GM23338 (cell line): Measurements from ENCODE around the gene ATP9B.
A peak's percentile ranks its signal among the peaks of the same experiment; 100 is the strongest.

Experiments used
- CREB1 ChIP-seq: fragments of 250-450 bp; sonication (Bioruptor Pico); IDR thresholded peaks from 2 replicates; pipeline ENCODE4 v1.5.0; 2020; ENCODE audit warnings: low read depth, mild to moderate bottlenecking, moderate library complexity
- EZH2 ChIP-seq: fragments of 200-600 bp; sonication (generic); IDR thresholded peaks from one replicate; pipeline ENCODE4 v1.8.0; 2017; ENCODE audit warnings: antibody characterized with exemption, mild to moderate bottlenecking, low read depth; ENCODE audit not compliant: unreplicated experiment
- EZH2phosphoT487 ChIP-seq: fragments of 200-600 bp; sonication (generic); IDR thresholded peaks from one replicate; pipeline ENCODE4 v1.8.1; 2018; ENCODE audit warnings: antibody characterized with exemption; ENCODE audit not compliant: unreplicated experiment
- POLR2AphosphoS5 ChIP-seq: IDR thresholded peaks from 2 replicates; pipeline ENCODE4 v1.6.1; 2016; ENCODE audit warnings: antibody characterized with exemption, low read depth
- ZNF331 ChIP-seq: fragments of 250-450 bp; sonication (Bioruptor Pico); IDR thresholded peaks from 2 replicates; pipeline ENCODE4 v1.5.0; 2020; ENCODE audit warnings: low read depth, mild to moderate bottlenecking, moderate library complexity
- TF ChIP-seq, protein P1 (sequence below), 2 experiments: fragments of 200-600 bp in 1 of 2; sonication (generic) in 1 of 2; conservative IDR thresholded peaks; 2 replicates each; pipeline versions ENCODE4 v1.5.1 to v1.6.1; 2016 to 2017; ENCODE audit warnings: antibody characterized with exemption in 2 of 2, low read depth in 2 of 2, mild to moderate bottlenecking in 2 of 2, moderate library complexity in 1 of 2
- TF ChIP-seq, protein P2 (sequence below): IDR thresholded peaks from one replicate; pipeline ENCODE4 v1.6.1; 2018; ENCODE audit warnings: antibody characterized with exemption; ENCODE audit not compliant: unreplicated experiment
- TF ChIP-seq, protein P3 (sequence below): IDR thresholded peaks from 2 replicates; pipeline ENCODE4 v1.6.1; 2016; ENCODE audit warnings: antibody characterized with exemption

GRCh38 chr18:79380816-79381806 lies 311.9 kb downstream of the ATP9B start:
- TF ChIP-seq POLR2AphosphoS5: no peak
- TF ChIP-seq, protein P1, sequence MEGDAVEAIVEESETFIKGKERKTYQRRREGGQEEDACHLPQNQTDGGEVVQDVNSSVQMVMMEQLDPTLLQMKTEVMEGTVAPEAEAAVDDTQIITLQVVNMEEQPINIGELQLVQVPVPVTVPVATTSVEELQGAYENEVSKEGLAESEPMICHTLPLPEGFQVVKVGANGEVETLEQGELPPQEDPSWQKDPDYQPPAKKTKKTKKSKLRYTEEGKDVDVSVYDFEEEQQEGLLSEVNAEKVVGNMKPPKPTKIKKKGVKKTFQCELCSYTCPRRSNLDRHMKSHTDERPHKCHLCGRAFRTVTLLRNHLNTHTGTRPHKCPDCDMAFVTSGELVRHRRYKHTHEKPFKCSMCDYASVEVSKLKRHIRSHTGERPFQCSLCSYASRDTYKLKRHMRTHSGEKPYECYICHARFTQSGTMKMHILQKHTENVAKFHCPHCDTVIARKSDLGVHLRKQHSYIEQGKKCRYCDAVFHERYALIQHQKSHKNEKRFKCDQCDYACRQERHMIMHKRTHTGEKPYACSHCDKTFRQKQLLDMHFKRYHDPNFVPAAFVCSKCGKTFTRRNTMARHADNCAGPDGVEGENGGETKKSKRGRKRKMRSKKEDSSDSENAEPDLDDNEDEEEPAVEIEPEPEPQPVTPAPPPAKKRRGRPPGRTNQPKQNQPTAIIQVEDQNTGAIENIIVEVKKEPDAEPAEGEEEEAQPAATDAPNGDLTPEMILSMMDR (conservative IDR thresholded peaks at IDR 0.05; ENCODE audit: low read depth in 2 of 2): peak; percentile 85 to 94
- TF ChIP-seq EZH2: no peak
- TF ChIP-seq CREB1 (CRISPR knock-in tag): no peak
- TF ChIP-seq, protein P2, sequence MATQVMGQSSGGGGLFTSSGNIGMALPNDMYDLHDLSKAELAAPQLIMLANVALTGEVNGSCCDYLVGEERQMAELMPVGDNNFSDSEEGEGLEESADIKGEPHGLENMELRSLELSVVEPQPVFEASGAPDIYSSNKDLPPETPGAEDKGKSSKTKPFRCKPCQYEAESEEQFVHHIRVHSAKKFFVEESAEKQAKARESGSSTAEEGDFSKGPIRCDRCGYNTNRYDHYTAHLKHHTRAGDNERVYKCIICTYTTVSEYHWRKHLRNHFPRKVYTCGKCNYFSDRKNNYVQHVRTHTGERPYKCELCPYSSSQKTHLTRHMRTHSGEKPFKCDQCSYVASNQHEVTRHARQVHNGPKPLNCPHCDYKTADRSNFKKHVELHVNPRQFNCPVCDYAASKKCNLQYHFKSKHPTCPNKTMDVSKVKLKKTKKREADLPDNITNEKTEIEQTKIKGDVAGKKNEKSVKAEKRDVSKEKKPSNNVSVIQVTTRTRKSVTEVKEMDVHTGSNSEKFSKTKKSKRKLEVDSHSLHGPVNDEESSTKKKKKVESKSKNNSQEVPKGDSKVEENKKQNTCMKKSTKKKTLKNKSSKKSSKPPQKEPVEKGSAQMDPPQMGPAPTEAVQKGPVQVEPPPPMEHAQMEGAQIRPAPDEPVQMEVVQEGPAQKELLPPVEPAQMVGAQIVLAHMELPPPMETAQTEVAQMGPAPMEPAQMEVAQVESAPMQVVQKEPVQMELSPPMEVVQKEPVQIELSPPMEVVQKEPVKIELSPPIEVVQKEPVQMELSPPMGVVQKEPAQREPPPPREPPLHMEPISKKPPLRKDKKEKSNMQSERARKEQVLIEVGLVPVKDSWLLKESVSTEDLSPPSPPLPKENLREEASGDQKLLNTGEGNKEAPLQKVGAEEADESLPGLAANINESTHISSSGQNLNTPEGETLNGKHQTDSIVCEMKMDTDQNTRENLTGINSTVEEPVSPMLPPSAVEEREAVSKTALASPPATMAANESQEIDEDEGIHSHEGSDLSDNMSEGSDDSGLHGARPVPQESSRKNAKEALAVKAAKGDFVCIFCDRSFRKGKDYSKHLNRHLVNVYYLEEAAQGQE: no peak
- TF ChIP-seq, protein P3, sequence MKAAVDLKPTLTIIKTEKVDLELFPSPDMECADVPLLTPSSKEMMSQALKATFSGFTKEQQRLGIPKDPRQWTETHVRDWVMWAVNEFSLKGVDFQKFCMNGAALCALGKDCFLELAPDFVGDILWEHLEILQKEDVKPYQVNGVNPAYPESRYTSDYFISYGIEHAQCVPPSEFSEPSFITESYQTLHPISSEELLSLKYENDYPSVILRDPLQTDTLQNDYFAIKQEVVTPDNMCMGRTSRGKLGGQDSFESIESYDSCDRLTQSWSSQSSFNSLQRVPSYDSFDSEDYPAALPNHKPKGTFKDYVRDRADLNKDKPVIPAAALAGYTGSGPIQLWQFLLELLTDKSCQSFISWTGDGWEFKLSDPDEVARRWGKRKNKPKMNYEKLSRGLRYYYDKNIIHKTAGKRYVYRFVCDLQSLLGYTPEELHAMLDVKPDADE: no peak
- no peak for TF ChIP-seq EZH2phosphoT487
- no peak for TF ChIP-seq ZNF331
